LoVo (cell line): ENCODE measurements around the gene FAM171A2.
A peak's percentile ranks its signal among the peaks of the same experiment; 100 is the strongest.
"Not testable (repeated sequence)": the region's sequence is repeated elsewhere in the genome, so short reads cannot be mapped to it uniquely, and the experiment has no call there.

Experiments used
- DNase-seq: peaks from one replicate; pipeline ENCODE4 v3.0.0-alpha.2; 2016; ENCODE audit warnings: low spot score

FAM171A2 gene

GRCh38 chr17:44347206-44348055 lies 16.2 kb downstream of the FAM171A2 start:
- not testable (repeated sequence) for DNase-seq

- DNase-seq = no peak
Measured at GRCh38 chr17:44346064-44346844, 17.4 kb downstream of the FAM171A2 start.

GRCh38 chr17:44345454-44346026 lies 18.1 kb downstream of the FAM171A2 start:
- peak; percentile 47 for DNase-seq

- DNase-seq = peak; percentile 97
Measured at GRCh38 chr17:44344939-44345453, 18.7 kb downstream of the FAM171A2 start, which contains the start of gene GRN. GRN (plus strand) TSS chr17:44345302; CDS start chr17:44349165, 3,863 bp downstream.

GRCh38 chr17:44343510-44344209 lies 20.0 kb downstream of the FAM171A2 start:
- no peak for DNase-seq

- DNase-seq = not testable (repeated sequence)
Measured at GRCh38 chr17:44340553-44340952, 23.1 kb downstream of the FAM171A2 start.

- no peak for DNase-seq
Measured at GRCh38 chr17:44338702-44339101, 25.0 kb downstream of the FAM171A2 start.

GRCh38 chr17:44335968-44336367 lies 27.7 kb downstream of the FAM171A2 start:
- no peak for DNase-seq

- no peak for DNase-seq
Measured at GRCh38 chr17:44335564-44335963, 28.1 kb downstream of the FAM171A2 start.

- no peak for DNase-seq
Measured at GRCh38 chr17:44334727-44335126, 28.9 kb downstream of the FAM171A2 start.

GRCh38 chr17:44334315-44334714 lies 29.3 kb downstream of the FAM171A2 start:
- DNase-seq = no peak

GRCh38 chr17:44333371-44333770 lies 30.3 kb downstream of the FAM171A2 start:
- no peak for DNase-seq

GRCh38 chr17:44331249-44331760 lies 32.3 kb downstream of the FAM171A2 start:
- DNase-seq = peak; percentile 76

- DNase-seq = not testable (repeated sequence)
Measured at GRCh38 chr17:44330263-44330662, 33.4 kb downstream of the FAM171A2 start.

GRCh38 chr17:44329516-44329915 lies 34.1 kb downstream of the FAM171A2 start:
- not testable (repeated sequence) for DNase-seq

GRCh38 chr17:44327715-44328449 lies 35.8 kb downstream of the FAM171A2 start:
- DNase-seq = no peak

- peak; percentile 95 for DNase-seq
Measured at GRCh38 chr17:44326861-44327444, 36.7 kb downstream of the FAM171A2 start.

- DNase-seq = peak; percentile 96
Measured at GRCh38 chr17:44324571-44325275, 38.9 kb downstream of the FAM171A2 start, which contains the start of gene SLC25A39. SLC25A39 (minus strand) TSS chr17:44324823; CDS start chr17:44323562, 1,261 bp downstream.

- DNase-seq = no peak
Measured at GRCh38 chr17:44324092-44324570, 39.5 kb downstream of the FAM171A2 start.
